HepG2 (cell line): Measurements from ENCODE around the gene THOC5. TPM values are rescaled to one million over a fixed set of nuclear protein-coding genes. Genes with fewer than 3 reads are reported as not detected.
A peak's percentile ranks its signal among the peaks of the same experiment; 100 is the strongest.

Source experiments
- HDAC2 ChIP-seq: sonication (generic); formaldehyde crosslinking; IDR thresholded peaks from 2 replicates; pipeline ENCODE4 v1.4.0; 2020; ENCODE audit warnings: missing genetic modification reagents
- HNF4A ChIP-seq: sonication (generic); formaldehyde crosslinking; IDR thresholded peaks from 2 replicates; pipeline ENCODE4 v1.4.0; 2020; ENCODE audit warnings: missing genetic modification reagents
- MAZ ChIP-seq, 2 experiments: sonication (generic) in 1 of 2; formaldehyde crosslinking in 1 of 2; IDR thresholded peaks; 2 replicates each; pipeline versions ENCODE4 v1.5.0 to v1.6.1; 2012 to 2020; ENCODE audit warnings: low read depth in 2 of 2, mild to moderate bottlenecking in 2 of 2, borderline replicate concordance in 1 of 2, improper control_type of control experiment in 1 of 2, low read length in 1 of 2, missing genetic modification reagents in 1 of 2, moderate library complexity in 1 of 2
- NR2F6 ChIP-seq, 2 experiments: IDR thresholded peaks; 2 replicates each; pipeline ENCODE4 v1.6.1; 2016; ENCODE audit warnings: antibody characterized with exemption in 1 of 2, mild to moderate bottlenecking in 1 of 2
- PITX1 ChIP-seq: sonication (generic); formaldehyde crosslinking; IDR thresholded peaks from 2 replicates; pipeline ENCODE4 v1.5.1; 2020; ENCODE audit warnings: mild to moderate bottlenecking, missing genetic modification reagents
- POLR2G ChIP-seq: fragments of 200-400 bp; formaldehyde crosslinking; IDR thresholded peaks from 2 replicates; pipeline ENCODE4 v1.6.1; 2018; ENCODE audit warnings: mild to moderate bottlenecking, low read depth, low read length, moderate library complexity
- RARA ChIP-seq: IDR thresholded peaks from 2 replicates; pipeline ENCODE4 v1.6.1; 2016; ENCODE audit warnings: missing genetic modification reagents, missing compliant biosample characterization
- SOX5 ChIP-seq: IDR thresholded peaks from 2 replicates; pipeline ENCODE4 v1.6.1; 2016; ENCODE audit warnings: borderline replicate concordance
- ZFP1 ChIP-seq: IDR thresholded peaks from 2 replicates; pipeline ENCODE4 v1.6.1; 2016
- ZNF160 ChIP-seq: sonication (generic); formaldehyde crosslinking; IDR thresholded peaks from 2 replicates; pipeline ENCODE4 v1.8.0; 2022; ENCODE audit warnings: mild to moderate bottlenecking, inconsistent platforms, missing genetic modification reagents
- ZNF205 ChIP-seq: IDR thresholded peaks from 2 replicates; pipeline ENCODE4 v1.6.1; 2018; ENCODE audit warnings: missing biosample characterization, missing genetic modification reagents
- ZNF264 ChIP-seq: sonication (generic); formaldehyde crosslinking; IDR thresholded peaks from 2 replicates; pipeline ENCODE4 v1.4.0; 2020; ENCODE audit warnings: missing genetic modification reagents
- polyA plus RNA-seq, 8 experiments: library from polyadenylated mRNA; depleted of rRNA in 3 of 8; stranded (reverse) in 7 of 8; unstranded in 1 of 8; fragments of >200 nt; fragmentation: Illumina TruSeq in 4 of 8; extraction: Trizol in 4 of 8; gene quantifications; 2 replicates each; pipeline versions ENCODE4 v1.2.1 to v1.2.3, GENCODE V29; 2011 to 2016; ENCODE audit warnings: low read depth in 4 of 8, missing spikeins in 1 of 8, mixed read lengths in 1 of 8; ENCODE audit not compliant: insufficient read depth in 1 of 8
- total RNA-seq, 5 experiments: library from RNA; depleted of rRNA; stranded (reverse); fragments of >200 nt; fragmentation: Illumina TruSeq; extraction: Trizol; gene quantifications; 2 replicates each; pipeline ENCODE4 v1.2.3, GENCODE V29; 2016; ENCODE audit warnings: low read depth in 1 of 5
- TF ChIP-seq, protein P1 (sequence below): sonication (generic); formaldehyde crosslinking; IDR thresholded peaks from 2 replicates; pipeline ENCODE4 v1.4.0; 2020; ENCODE audit warnings: missing genetic modification reagents
- TF ChIP-seq, protein P2 (sequence below): sonication (generic); formaldehyde crosslinking; IDR thresholded peaks from 2 replicates; pipeline ENCODE4 v1.4.0; 2020; ENCODE audit warnings: missing genetic modification reagents
- TF ChIP-seq, protein P3 (sequence below): sonication (generic); formaldehyde crosslinking; IDR thresholded peaks from 2 replicates; pipeline ENCODE4 v1.4.0; 2020; ENCODE audit warnings: missing genetic modification reagents, borderline replicate concordance
- TF ChIP-seq, protein P4 (sequence below): sonication (generic); formaldehyde crosslinking; IDR thresholded peaks from 2 replicates; pipeline ENCODE4 v1.4.0; 2020; ENCODE audit warnings: missing genetic modification reagents, borderline replicate concordance

Gene THOC5
- total and polyA plus RNA-seq, 2 of the 13 experiments (the other 11 are each of a cell fraction or from before 2014, with no cell fraction given) = 45.8 to 46.7 TPM

DNA sequence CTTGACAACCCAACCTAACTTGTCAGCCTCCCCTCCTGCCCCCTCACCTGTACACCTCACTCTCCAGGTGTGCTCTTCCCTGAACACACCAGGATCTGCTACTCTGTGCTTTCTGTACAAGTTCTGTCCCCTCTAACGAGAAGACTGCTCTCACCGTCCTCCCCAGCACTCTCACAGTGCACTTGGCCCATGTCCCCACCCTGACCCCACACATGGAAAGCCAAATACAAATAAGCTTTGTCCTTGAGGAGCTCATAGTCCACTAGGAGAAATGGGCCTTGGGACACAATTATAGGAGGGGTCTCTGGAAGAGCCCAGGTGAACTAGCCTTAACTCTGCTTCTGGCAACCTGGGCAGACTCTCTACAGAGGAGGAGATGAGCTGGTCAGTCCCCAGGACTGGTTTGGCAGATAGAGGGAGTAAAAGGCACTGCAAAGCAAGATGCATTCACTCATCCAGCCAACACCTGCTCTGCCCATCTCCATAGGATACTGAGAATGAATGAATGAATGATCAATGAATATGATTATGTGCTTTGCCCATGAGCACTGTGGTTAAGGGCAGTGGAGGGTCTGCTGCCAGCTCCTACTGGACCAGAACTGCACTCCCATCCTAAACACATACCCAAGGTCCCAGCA lies 17.5 kb upstream of the THOC5 start (continued):
- peak; percentile 92 for TF ChIP-seq HNF4A
- TF ChIP-seq RARA (CRISPR knock-in tag) = peak; percentile 98
- TF ChIP-seq, protein P1, sequence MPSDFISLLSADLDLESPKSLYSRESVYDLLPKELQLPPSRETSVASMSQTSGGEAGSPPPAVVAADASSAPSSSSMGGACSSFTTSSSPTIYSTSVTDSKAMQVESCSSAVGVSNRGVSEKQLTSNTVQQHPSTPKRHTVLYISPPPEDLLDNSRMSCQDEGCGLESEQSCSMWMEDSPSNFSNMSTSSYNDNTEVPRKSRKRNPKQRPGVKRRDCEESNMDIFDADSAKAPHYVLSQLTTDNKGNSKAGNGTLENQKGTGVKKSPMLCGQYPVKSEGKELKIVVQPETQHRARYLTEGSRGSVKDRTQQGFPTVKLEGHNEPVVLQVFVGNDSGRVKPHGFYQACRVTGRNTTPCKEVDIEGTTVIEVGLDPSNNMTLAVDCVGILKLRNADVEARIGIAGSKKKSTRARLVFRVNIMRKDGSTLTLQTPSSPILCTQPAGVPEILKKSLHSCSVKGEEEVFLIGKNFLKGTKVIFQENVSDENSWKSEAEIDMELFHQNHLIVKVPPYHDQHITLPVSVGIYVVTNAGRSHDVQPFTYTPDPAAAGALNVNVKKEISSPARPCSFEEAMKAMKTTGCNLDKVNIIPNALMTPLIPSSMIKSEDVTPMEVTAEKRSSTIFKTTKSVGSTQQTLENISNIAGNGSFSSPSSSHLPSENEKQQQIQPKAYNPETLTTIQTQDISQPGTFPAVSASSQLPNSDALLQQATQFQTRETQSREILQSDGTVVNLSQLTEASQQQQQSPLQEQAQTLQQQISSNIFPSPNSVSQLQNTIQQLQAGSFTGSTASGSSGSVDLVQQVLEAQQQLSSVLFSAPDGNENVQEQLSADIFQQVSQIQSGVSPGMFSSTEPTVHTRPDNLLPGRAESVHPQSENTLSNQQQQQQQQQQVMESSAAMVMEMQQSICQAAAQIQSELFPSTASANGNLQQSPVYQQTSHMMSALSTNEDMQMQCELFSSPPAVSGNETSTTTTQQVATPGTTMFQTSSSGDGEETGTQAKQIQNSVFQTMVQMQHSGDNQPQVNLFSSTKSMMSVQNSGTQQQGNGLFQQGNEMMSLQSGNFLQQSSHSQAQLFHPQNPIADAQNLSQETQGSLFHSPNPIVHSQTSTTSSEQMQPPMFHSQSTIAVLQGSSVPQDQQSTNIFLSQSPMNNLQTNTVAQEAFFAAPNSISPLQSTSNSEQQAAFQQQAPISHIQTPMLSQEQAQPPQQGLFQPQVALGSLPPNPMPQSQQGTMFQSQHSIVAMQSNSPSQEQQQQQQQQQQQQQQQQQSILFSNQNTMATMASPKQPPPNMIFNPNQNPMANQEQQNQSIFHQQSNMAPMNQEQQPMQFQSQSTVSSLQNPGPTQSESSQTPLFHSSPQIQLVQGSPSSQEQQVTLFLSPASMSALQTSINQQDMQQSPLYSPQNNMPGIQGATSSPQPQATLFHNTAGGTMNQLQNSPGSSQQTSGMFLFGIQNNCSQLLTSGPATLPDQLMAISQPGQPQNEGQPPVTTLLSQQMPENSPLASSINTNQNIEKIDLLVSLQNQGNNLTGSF (CRISPR knock-in tag) = no peak
- TF ChIP-seq, protein P2, sequence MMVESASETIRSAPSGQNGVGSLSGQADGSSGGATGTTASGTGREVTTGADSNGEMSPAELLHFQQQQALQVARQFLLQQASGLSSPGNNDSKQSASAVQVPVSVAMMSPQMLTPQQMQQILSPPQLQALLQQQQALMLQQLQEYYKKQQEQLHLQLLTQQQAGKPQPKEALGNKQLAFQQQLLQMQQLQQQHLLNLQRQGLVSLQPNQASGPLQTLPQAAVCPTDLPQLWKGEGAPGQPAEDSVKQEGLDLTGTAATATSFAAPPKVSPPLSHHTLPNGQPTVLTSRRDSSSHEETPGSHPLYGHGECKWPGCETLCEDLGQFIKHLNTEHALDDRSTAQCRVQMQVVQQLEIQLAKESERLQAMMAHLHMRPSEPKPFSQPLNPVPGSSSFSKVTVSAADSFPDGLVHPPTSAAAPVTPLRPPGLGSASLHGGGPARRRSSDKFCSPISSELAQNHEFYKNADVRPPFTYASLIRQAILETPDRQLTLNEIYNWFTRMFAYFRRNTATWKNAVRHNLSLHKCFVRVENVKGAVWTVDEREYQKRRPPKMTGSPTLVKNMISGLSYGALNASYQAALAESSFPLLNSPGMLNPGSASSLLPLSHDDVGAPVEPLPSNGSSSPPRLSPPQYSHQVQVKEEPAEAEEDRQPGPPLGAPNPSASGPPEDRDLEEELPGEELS (CRISPR knock-in tag) = no peak
- TF ChIP-seq ZNF205 = 0 out of 2 replicates have a peak, but pooled peaks have one; percentile 29
- TF ChIP-seq SOX5 (CRISPR knock-in tag) = peak; percentile 16; the same call in 1 of the 2 replicates
- no peak for TF ChIP-seq NR2F6 (IDR thresholded peaks at IDR 0.05)
- 0 out of 2 replicates have a peak, but pooled peaks have one; percentile 46 for TF ChIP-seq NR2F6 (CRISPR knock-in tag; IDR thresholded peaks at IDR 0.05)
- TF ChIP-seq HDAC2 (CRISPR knock-in tag) = peak; percentile 16; the same call in 1 of the 2 replicates
- 0 out of 2 replicates have a peak, but pooled peaks have one; percentile 24 for TF ChIP-seq ZNF264 (CRISPR knock-in tag)
- no peak for TF ChIP-seq ZFP1 (CRISPR knock-in tag)
- TF ChIP-seq, protein P3, sequence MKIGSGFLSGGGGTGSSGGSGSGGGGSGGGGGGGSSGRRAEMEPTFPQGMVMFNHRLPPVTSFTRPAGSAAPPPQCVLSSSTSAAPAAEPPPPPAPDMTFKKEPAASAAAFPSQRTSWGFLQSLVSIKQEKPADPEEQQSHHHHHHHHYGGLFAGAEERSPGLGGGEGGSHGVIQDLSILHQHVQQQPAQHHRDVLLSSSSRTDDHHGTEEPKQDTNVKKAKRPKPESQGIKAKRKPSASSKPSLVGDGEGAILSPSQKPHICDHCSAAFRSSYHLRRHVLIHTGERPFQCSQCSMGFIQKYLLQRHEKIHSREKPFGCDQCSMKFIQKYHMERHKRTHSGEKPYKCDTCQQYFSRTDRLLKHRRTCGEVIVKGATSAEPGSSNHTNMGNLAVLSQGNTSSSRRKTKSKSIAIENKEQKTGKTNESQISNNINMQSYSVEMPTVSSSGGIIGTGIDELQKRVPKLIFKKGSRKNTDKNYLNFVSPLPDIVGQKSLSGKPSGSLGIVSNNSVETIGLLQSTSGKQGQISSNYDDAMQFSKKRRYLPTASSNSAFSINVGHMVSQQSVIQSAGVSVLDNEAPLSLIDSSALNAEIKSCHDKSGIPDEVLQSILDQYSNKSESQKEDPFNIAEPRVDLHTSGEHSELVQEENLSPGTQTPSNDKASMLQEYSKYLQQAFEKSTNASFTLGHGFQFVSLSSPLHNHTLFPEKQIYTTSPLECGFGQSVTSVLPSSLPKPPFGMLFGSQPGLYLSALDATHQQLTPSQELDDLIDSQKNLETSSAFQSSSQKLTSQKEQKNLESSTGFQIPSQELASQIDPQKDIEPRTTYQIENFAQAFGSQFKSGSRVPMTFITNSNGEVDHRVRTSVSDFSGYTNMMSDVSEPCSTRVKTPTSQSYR (CRISPR knock-in tag) = peak; percentile 63; the same call in 1 of the 2 replicates
- TF ChIP-seq ZNF160 (CRISPR knock-in tag) = no peak
- peak; percentile 51 for TF ChIP-seq POLR2G
- TF ChIP-seq, protein P4, sequence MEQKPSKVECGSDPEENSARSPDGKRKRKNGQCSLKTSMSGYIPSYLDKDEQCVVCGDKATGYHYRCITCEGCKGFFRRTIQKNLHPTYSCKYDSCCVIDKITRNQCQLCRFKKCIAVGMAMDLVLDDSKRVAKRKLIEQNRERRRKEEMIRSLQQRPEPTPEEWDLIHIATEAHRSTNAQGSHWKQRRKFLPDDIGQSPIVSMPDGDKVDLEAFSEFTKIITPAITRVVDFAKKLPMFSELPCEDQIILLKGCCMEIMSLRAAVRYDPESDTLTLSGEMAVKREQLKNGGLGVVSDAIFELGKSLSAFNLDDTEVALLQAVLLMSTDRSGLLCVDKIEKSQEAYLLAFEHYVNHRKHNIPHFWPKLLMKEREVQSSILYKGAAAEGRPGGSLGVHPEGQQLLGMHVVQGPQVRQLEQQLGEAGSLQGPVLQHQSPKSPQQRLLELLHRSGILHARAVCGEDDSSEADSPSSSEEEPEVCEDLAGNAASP (CRISPR knock-in tag) = peak; percentile 95
- no peak for TF ChIP-seq MAZ (IDR thresholded peaks at IDR 0.05; ENCODE audit: borderline replicate concordance, low read depth, low read length)
- 0 out of 2 replicates have a peak, but pooled peaks have one; percentile 22 for TF ChIP-seq MAZ (CRISPR knock-in tag; IDR thresholded peaks at IDR 0.05; ENCODE audit: low read depth)
- peak; percentile 90 for TF ChIP-seq PITX1 (CRISPR knock-in tag)
